HepG2 (cell line): ENCODE measurements around the gene ALCAM. TPM values are rescaled to one million over a fixed set of nuclear protein-coding genes. Genes with fewer than 3 reads are reported as not detected.

ENCODE experiments used
- HNF4A ChIP-seq: sonication (generic); formaldehyde crosslinking; IDR thresholded peaks from 2 replicates; pipeline ENCODE4 v1.4.0; 2020; ENCODE audit warnings: missing genetic modification reagents
- HNRNPUL1 ChIP-seq: fragments of 200-400 bp; formaldehyde crosslinking; IDR thresholded peaks from 2 replicates; pipeline ENCODE4 v1.6.1; 2017; ENCODE audit warnings: low read depth, mild to moderate bottlenecking, low read length, moderate library complexity
- IRF2 ChIP-seq: IDR thresholded peaks from 2 replicates; pipeline ENCODE4 v1.6.1; 2018; ENCODE audit warnings: missing genetic modification reagents, missing compliant biosample characterization
- IRX3 ChIP-seq: sonication (generic); formaldehyde crosslinking; IDR thresholded peaks from 2 replicates; pipeline ENCODE4 v1.8.1; 2023; ENCODE audit warnings: mild to moderate bottlenecking, low read depth, missing genetic modification reagents, borderline replicate concordance
- JUN ChIP-seq: sonication (generic); formaldehyde crosslinking; IDR thresholded peaks from 2 replicates; pipeline ENCODE4 v1.4.0; 2020; ENCODE audit warnings: mild to moderate bottlenecking, missing genetic modification reagents
- MAFF ChIP-seq: IDR thresholded peaks from 2 replicates; pipeline ENCODE4 v1.6.1; 2011; ENCODE audit warnings: low read depth, low read length, improper control_type of control experiment
- MTA1 ChIP-seq: sonication (generic); formaldehyde crosslinking; IDR thresholded peaks from 2 replicates; pipeline ENCODE4 v1.4.0; 2020; ENCODE audit warnings: missing genetic modification reagents, mild to moderate bottlenecking, borderline replicate concordance
- NRL ChIP-seq: sonication (generic); formaldehyde crosslinking; IDR thresholded peaks from 2 replicates; pipeline ENCODE4 v1.5.0; 2020; ENCODE audit warnings: missing genetic modification reagents, mild to moderate bottlenecking, moderate library complexity, borderline replicate concordance
- PTBP1 ChIP-seq: fragments of 200-400 bp; formaldehyde crosslinking; IDR thresholded peaks from 2 replicates; pipeline ENCODE4 v1.6.1; 2018; ENCODE audit warnings: low read length, low read depth; ENCODE audit not compliant: poor library complexity, severe bottlenecking
- SP140L ChIP-seq: sonication (generic); formaldehyde crosslinking; IDR thresholded peaks from 2 replicates; pipeline ENCODE4 v1.4.0; 2020; ENCODE audit warnings: missing genetic modification reagents, borderline replicate concordance
- ZNF253 ChIP-seq: sonication (generic); formaldehyde crosslinking; IDR thresholded peaks from 2 replicates; pipeline ENCODE4 v1.8.0; 2022; ENCODE audit warnings: mild to moderate bottlenecking, missing genetic modification reagents, borderline replicate concordance
- ZNF496 ChIP-seq: sonication (generic); formaldehyde crosslinking; IDR thresholded peaks from 2 replicates; pipeline ENCODE4 v1.8.1; 2023; ENCODE audit warnings: mild to moderate bottlenecking, moderate library complexity, missing genetic modification reagents; ENCODE audit not compliant: insufficient replicate concordance
- ZNF747 ChIP-seq: sonication (generic); formaldehyde crosslinking; IDR thresholded peaks from 2 replicates; pipeline ENCODE4 v1.8.1; 2023; ENCODE audit warnings: missing genetic modification reagents, mild to moderate bottlenecking, borderline replicate concordance
- polyA plus RNA-seq, 8 experiments: library from polyadenylated mRNA; depleted of rRNA in 3 of 8; stranded (reverse) in 7 of 8; unstranded in 1 of 8; fragments of >200 nt; fragmentation: Illumina TruSeq in 4 of 8; extraction: Trizol in 4 of 8; gene quantifications; 2 replicates each; pipeline versions ENCODE4 v1.2.1 to v1.2.3, GENCODE V29; 2011 to 2016; ENCODE audit warnings: low read depth in 4 of 8, missing spikeins in 1 of 8, mixed read lengths in 1 of 8; ENCODE audit not compliant: insufficient read depth in 1 of 8
- total RNA-seq, 5 experiments: library from RNA; depleted of rRNA; stranded (reverse); fragments of >200 nt; fragmentation: Illumina TruSeq; extraction: Trizol; gene quantifications; 2 replicates each; pipeline ENCODE4 v1.2.3, GENCODE V29; 2016; ENCODE audit warnings: low read depth in 1 of 5
- TF ChIP-seq, protein P1 (sequence below): sonication (generic); formaldehyde crosslinking; IDR thresholded peaks from 2 replicates; pipeline ENCODE4 v1.8.0; 2022; ENCODE audit warnings: mild to moderate bottlenecking, missing genetic modification reagents; ENCODE audit not compliant: insufficient replicate concordance
- TF ChIP-seq, protein P2 (sequence below): sonication (generic); formaldehyde crosslinking; IDR thresholded peaks from 2 replicates; pipeline ENCODE4 v1.8.1; 2023; ENCODE audit warnings: missing genetic modification reagents, mild to moderate bottlenecking, borderline replicate concordance
- TF ChIP-seq, protein P3 (sequence below): sonication (generic); formaldehyde crosslinking; IDR thresholded peaks from 2 replicates; pipeline ENCODE4 v1.5.0; 2020; ENCODE audit warnings: missing genetic modification reagents
- TF ChIP-seq, protein P4 (sequence below): IDR thresholded peaks from 2 replicates; pipeline ENCODE4 v1.6.1; 2016; ENCODE audit warnings: control low read depth
- TF ChIP-seq, protein P5 (sequence below): sonication (generic); formaldehyde crosslinking; conservative IDR thresholded peaks from 2 replicates; pipeline ENCODE4 v1.4.0; 2020; ENCODE audit warnings: missing genetic modification reagents
- TF ChIP-seq, protein P6 (sequence below): sonication (generic); formaldehyde crosslinking; IDR thresholded peaks from 2 replicates; pipeline ENCODE4 v1.5.0; 2020; ENCODE audit warnings: mild to moderate bottlenecking, missing genetic modification reagents
- TF ChIP-seq, protein P7 (sequence below): sonication (generic); formaldehyde crosslinking; IDR thresholded peaks from 2 replicates; pipeline ENCODE4 v1.5.0; 2020; ENCODE audit warnings: missing genetic modification reagents

The ALCAM gene
- total and polyA plus RNA-seq, 2 of the 13 experiments (the other 11 are each of a cell fraction or from before 2014, with no cell fraction given): 26.0 to 33.1 TPM

DNA sequence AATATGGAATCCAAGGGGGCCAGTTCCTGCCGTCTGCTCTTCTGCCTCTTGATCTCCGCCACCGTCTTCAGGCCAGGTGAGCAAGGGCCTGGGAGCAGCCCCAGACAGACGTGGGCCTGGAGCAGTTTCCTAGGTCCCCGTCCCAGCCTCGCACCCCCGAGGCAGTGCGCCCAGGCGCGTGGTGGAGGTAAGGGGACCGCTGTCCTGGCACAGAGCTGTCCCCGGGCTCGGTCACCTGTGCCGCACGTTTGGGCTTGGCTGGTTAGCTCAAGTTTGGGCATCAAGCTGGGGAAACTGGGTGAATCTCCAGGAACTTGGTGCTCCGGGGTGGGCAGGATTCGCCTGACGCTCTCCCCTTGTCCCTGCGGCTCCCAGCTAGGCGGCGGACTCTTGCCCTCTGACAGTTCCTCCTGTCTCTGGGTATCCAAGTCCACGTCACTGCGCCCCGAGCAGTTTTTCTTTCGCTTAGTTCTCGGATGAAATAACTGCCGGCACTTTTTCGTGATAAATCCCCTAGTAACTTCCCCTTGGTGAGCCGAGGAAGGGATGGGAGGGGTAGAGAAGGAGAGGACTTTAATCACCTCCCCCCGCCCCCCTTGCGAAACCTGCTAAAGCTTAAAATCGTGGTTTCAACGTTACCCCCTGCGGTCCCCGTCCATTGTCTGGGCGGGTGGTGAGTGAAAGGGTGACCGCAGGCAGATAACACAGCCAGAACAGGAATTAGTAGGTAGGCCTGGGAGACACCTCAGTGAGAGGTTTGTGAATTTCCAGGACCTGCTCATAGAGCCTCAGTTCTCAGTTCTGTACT is 901 bp downstream of the ALCAM start (continued):
- TF ChIP-seq MAFF (no peak), HNF4A (peak; percentile 46), MTA1 (0 out of 2 replicates have a peak, but pooled peaks have one; percentile 36), SP140L (no peak), HNRNPUL1 (no peak), JUN (CRISPR knock-in tag) (no peak), ZNF496 (CRISPR knock-in tag) (no peak), IRX3 (CRISPR knock-in tag) (no peak), NRL (CRISPR knock-in tag) (peak; percentile 66; the same call in 1 of the 2 replicates), ZNF253 (no peak), ZNF747 (CRISPR knock-in tag) (peak; percentile 72; the same call in 1 of the 2 replicates), PTBP1 (no peak), IRF2 (CRISPR knock-in tag) (no peak)
- TF ChIP-seq, protein P1, sequence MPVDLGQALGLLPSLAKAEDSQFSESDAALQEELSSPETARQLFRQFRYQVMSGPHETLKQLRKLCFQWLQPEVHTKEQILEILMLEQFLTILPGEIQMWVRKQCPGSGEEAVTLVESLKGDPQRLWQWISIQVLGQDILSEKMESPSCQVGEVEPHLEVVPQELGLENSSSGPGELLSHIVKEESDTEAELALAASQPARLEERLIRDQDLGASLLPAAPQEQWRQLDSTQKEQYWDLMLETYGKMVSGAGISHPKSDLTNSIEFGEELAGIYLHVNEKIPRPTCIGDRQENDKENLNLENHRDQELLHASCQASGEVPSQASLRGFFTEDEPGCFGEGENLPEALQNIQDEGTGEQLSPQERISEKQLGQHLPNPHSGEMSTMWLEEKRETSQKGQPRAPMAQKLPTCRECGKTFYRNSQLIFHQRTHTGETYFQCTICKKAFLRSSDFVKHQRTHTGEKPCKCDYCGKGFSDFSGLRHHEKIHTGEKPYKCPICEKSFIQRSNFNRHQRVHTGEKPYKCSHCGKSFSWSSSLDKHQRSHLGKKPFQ (CRISPR knock-in tag): no peak
- TF ChIP-seq, protein P2, sequence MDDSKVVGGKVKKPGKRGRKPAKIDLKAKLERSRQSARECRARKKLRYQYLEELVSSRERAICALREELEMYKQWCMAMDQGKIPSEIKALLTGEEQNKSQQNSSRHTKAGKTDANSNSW (CRISPR knock-in tag): no peak; the same call in 1 of the 2 replicates
- TF ChIP-seq, protein P3, sequence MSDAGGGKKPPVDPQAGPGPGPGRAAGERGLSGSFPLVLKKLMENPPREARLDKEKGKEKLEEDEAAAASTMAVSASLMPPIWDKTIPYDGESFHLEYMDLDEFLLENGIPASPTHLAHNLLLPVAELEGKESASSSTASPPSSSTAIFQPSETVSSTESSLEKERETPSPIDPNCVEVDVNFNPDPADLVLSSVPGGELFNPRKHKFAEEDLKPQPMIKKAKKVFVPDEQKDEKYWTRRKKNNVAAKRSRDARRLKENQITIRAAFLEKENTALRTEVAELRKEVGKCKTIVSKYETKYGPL (CRISPR knock-in tag): 0 out of 2 replicates have a peak, but pooled peaks have one; percentile 72
- TF ChIP-seq, protein P4, sequence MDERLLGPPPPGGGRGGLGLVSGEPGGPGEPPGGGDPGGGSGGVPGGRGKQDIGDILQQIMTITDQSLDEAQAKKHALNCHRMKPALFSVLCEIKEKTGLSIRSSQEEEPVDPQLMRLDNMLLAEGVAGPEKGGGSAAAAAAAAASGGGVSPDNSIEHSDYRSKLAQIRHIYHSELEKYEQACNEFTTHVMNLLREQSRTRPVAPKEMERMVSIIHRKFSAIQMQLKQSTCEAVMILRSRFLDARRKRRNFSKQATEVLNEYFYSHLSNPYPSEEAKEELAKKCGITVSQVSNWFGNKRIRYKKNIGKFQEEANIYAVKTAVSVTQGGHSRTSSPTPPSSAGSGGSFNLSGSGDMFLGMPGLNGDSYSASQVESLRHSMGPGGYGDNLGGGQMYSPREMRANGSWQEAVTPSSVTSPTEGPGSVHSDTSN: no peak
- TF ChIP-seq, protein P5, sequence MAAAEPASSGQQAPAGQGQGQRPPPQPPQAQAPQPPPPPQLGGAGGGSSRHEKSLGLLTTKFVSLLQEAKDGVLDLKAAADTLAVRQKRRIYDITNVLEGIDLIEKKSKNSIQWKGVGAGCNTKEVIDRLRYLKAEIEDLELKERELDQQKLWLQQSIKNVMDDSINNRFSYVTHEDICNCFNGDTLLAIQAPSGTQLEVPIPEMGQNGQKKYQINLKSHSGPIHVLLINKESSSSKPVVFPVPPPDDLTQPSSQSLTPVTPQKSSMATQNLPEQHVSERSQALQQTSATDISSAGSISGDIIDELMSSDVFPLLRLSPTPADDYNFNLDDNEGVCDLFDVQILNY (CRISPR knock-in tag): no peak
- TF ChIP-seq, protein P6, sequence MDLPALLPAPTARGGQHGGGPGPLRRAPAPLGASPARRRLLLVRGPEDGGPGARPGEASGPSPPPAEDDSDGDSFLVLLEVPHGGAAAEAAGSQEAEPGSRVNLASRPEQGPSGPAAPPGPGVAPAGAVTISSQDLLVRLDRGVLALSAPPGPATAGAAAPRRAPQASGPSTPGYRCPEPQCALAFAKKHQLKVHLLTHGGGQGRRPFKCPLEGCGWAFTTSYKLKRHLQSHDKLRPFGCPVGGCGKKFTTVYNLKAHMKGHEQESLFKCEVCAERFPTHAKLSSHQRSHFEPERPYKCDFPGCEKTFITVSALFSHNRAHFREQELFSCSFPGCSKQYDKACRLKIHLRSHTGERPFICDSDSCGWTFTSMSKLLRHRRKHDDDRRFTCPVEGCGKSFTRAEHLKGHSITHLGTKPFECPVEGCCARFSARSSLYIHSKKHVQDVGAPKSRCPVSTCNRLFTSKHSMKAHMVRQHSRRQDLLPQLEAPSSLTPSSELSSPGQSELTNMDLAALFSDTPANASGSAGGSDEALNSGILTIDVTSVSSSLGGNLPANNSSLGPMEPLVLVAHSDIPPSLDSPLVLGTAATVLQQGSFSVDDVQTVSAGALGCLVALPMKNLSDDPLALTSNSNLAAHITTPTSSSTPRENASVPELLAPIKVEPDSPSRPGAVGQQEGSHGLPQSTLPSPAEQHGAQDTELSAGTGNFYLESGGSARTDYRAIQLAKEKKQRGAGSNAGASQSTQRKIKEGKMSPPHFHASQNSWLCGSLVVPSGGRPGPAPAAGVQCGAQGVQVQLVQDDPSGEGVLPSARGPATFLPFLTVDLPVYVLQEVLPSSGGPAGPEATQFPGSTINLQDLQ (CRISPR knock-in tag): no peak
- TF ChIP-seq, protein P7, sequence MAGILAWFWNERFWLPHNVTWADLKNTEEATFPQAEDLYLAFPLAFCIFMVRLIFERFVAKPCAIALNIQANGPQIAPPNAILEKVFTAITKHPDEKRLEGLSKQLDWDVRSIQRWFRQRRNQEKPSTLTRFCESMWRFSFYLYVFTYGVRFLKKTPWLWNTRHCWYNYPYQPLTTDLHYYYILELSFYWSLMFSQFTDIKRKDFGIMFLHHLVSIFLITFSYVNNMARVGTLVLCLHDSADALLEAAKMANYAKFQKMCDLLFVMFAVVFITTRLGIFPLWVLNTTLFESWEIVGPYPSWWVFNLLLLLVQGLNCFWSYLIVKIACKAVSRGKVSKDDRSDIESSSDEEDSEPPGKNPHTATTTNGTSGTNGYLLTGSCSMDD (CRISPR knock-in tag): no peak
